OCI-LY1 (cell line): Measurements from ENCODE around the gene FAM114A1.

Experiments used
- CTCF ChIP-seq: fragments of 200-600 bp; sonication (generic), shearing (Covaris generic); IDR thresholded peaks from 2 replicates; pipeline ENCODE4 v1.5.1; 2017; ENCODE audit warnings: mild to moderate bottlenecking, antibody characterized with exemption, low read length, moderate library complexity, mixed read lengths
- EZH2 ChIP-seq: fragments of 200-600 bp; sonication (generic), shearing (Covaris generic); IDR thresholded peaks from 2 replicates; pipeline ENCODE4 v1.8.0; 2017; ENCODE audit warnings: borderline replicate concordance, mixed run types, mild to moderate bottlenecking, antibody characterized with exemption, low read length, moderate library complexity, mixed read lengths

GRCh38 chr4:38920186-38920585, 52.6 kb downstream of the FAM114A1 start:
- TF ChIP-seq CTCF (no peak), EZH2 (no peak)
